H1 (cell line): ENCODE measurements around the gene WWP2. TPM values are rescaled to one million over a fixed set of nuclear protein-coding genes. Genes with fewer than 3 reads are reported as not detected.

Source experiments
- CTCF ChIA-PET: fragments of 300-600 bp; sonication (Branson Sonifier 250); formaldehyde crosslinking; loops from one replicate; lab custom pipeline; 2021; ENCODE audit not compliant: partially characterized antibody; lab: Charles Lee
- POLR2A ChIA-PET: fragments of 300-600 bp; sonication (Branson Sonifier 250); formaldehyde crosslinking; loops from one replicate; lab custom pipeline; 2021; ENCODE audit warnings: inconsistent platforms; ENCODE audit not compliant: partially characterized antibody; lab: Charles Lee
- DNase-seq, 2 experiments: peaks; one replicate each; pipeline versions ENCODE4 v3.0.0 to v3.0.0-alpha.2; 2010 to 2022; ENCODE audit warnings: low spot score in 2 of 2, low read depth in 1 of 2, mixed read lengths in 1 of 2
- FAIRE-seq: peaks from 2 replicates; lab custom pipeline; 2011; peaks lifted over from hg19 to GRCh38; lab: Jason Lieb, UNC
- H2AFZ ChIP-seq: 2 replicates; pipeline ENCODE4 v1.8.1; 2012; ENCODE audit warnings: low read length, inconsistent platforms
- H2AK5ac ChIP-seq: 2 replicates; pipeline ENCODE4 v1.6.1; 2013; ENCODE audit warnings: low read depth, low read length
- H2BK120ac ChIP-seq: replicated peaks from 2 replicates; pipeline ENCODE3; 2013; ENCODE audit warnings: low read depth, low read length, inconsistent platforms
- H2BK12ac ChIP-seq: 2 replicates; pipeline ENCODE4 v1.6.1; 2013; ENCODE audit warnings: low read depth, low read length
- H2BK15ac ChIP-seq: 2 replicates; pipeline ENCODE4 v1.6.1; 2013; ENCODE audit warnings: low read length
- H2BK20ac ChIP-seq: 2 replicates; pipeline ENCODE4 v1.6.1; 2013; ENCODE audit warnings: low read length
- H2BK5ac ChIP-seq: 2 replicates; pipeline ENCODE4 v1.6.1; 2013; ENCODE audit warnings: low read depth, low read length
- H3K14ac ChIP-seq: 2 replicates; pipeline ENCODE4 v1.6.1; 2013; ENCODE audit warnings: inconsistent platforms; ENCODE audit not compliant: insufficient read length
- H3K18ac ChIP-seq: 2 replicates; pipeline ENCODE4 v1.6.1; 2013; ENCODE audit warnings: low read length; ENCODE audit errors: extremely low read depth
- H3K23ac ChIP-seq: 2 replicates; pipeline ENCODE4 v1.6.1; 2013; ENCODE audit warnings: inconsistent platforms; ENCODE audit not compliant: insufficient read length
- H3K23me2 ChIP-seq: 2 replicates; pipeline ENCODE4 v1.6.1; 2013; ENCODE audit warnings: low read depth, low read length
- H3K27ac ChIP-seq: 2 replicates; pipeline ENCODE4 v1.6.1; 2011; ENCODE audit warnings: low read depth, low read length, inconsistent platforms
- H3K27me3 ChIP-seq, 4 experiments: replicated peaks in 1 of 4; 1 replicate in 1 of 4; 2 replicates in 3 of 4; pipeline versions ENCODE4 v1.6.1 to v1.8.1; 2011 to 2013; ENCODE audit warnings: low read length in 3 of 4, mild to moderate bottlenecking in 3 of 4, inconsistent platforms in 2 of 4, mixed read lengths in 2 of 4, moderate library complexity in 1 of 4; ENCODE audit not compliant: control insufficient read depth in 3 of 4, insufficient read depth in 3 of 4; ENCODE audit errors: extremely low read depth in 1 of 4
- H3K36me3 ChIP-seq, 4 experiments: 2 replicates each; pipeline versions ENCODE4 v1.6.1 to v1.8.1; 2011 to 2013; ENCODE audit warnings: mild to moderate bottlenecking in 4 of 4, low read length in 3 of 4, moderate library complexity in 2 of 4, control low read depth in 1 of 4, inconsistent platforms in 1 of 4; ENCODE audit not compliant: insufficient read depth in 4 of 4, control insufficient read depth in 2 of 4
- H3K4ac ChIP-seq: replicated peaks from 2 replicates; pipeline ENCODE3; 2013; ENCODE audit warnings: low read length, low read depth, mixed read lengths, inconsistent platforms; ENCODE audit not compliant: insufficient read length
- H3K4me1 ChIP-seq, 4 experiments: replicated peaks in 1 of 4; 1 replicate in 1 of 4; 2 replicates in 3 of 4; pipeline versions ENCODE4 v1.6.1 to v1.8.1; 2011 to 2013; ENCODE audit warnings: low read length in 3 of 4, inconsistent platforms in 2 of 4, mixed read lengths in 1 of 4; ENCODE audit not compliant: insufficient read depth in 4 of 4, control insufficient read depth in 3 of 4
- H3K4me2 ChIP-seq, 2 experiments: 2 replicates each; pipeline versions ENCODE4 v1.6.1 to v1.8.1; 2011 to 2013; ENCODE audit warnings: low read depth in 2 of 2, low read length in 2 of 2, control low read depth in 1 of 2, inconsistent platforms in 1 of 2, mild to moderate bottlenecking in 1 of 2; ENCODE audit not compliant: insufficient read depth in 1 of 2
- H3K4me3 ChIP-seq, 4 experiments: fragments of 200-600, 300-600 bp in 1 of 4; sonication (generic), shearing (Covaris generic), sonication (Bioruptor Twin) in 1 of 4; 2 replicates each; pipeline versions ENCODE4 v1.5.1 to v1.8.1; 2011 to 2016; ENCODE audit warnings: low read length in 4 of 4, low read depth in 3 of 4, control low read depth in 2 of 4, inconsistent platforms in 2 of 4, mild to moderate bottlenecking in 2 of 4, mixed read lengths in 1 of 4, moderate library complexity in 1 of 4; ENCODE audit not compliant: insufficient read depth in 2 of 4; ENCODE audit errors: extremely low read depth in 1 of 4
- H3K56ac ChIP-seq: replicated peaks from 2 replicates; pipeline ENCODE3; 2013; ENCODE audit warnings: low read depth, mild to moderate bottlenecking, mixed read lengths, low read length, inconsistent platforms; ENCODE audit not compliant: insufficient read length
- H3K79me1 ChIP-seq: 2 replicates; pipeline ENCODE4 v1.6.1; 2013; ENCODE audit warnings: low read depth, low read length, control low read depth
- H3K79me2 ChIP-seq, 2 experiments: 2 replicates each; pipeline versions ENCODE4 v1.6.1 to v1.8.1; 2012 to 2013; ENCODE audit warnings: low read length in 2 of 2, mild to moderate bottlenecking in 2 of 2, inconsistent platforms in 1 of 2; ENCODE audit not compliant: insufficient read depth in 2 of 2, control insufficient read depth in 1 of 2
- H3K9ac ChIP-seq, 4 experiments: replicated peaks in 1 of 4; 1 replicate in 1 of 4; 2 replicates in 3 of 4; pipeline versions ENCODE4 v1.6.1 to v1.8.1; 2011 to 2013; ENCODE audit warnings: low read depth in 3 of 4, low read length in 3 of 4, control low read depth in 2 of 4, mild to moderate bottlenecking in 2 of 4, moderate library complexity in 2 of 4, inconsistent platforms in 1 of 4; ENCODE audit errors: extremely low read depth in 1 of 4
- H3K9me3 ChIP-seq, 2 experiments: 2 replicates each; pipeline versions ENCODE4 v1.6.1 to v1.8.1; 2012 to 2013; ENCODE audit warnings: mild to moderate bottlenecking in 2 of 2, moderate library complexity in 2 of 2, control low read depth in 1 of 2, inconsistent platforms in 1 of 2, low read depth in 1 of 2, low read length in 1 of 2, mixed read lengths in 1 of 2; ENCODE audit not compliant: insufficient read depth in 2 of 2
- H4K20me1 ChIP-seq, 2 experiments: replicated peaks in 1 of 2; 2 replicates each; pipeline versions ENCODE3 to v1.8.1; 2011 to 2013; ENCODE audit warnings: inconsistent platforms in 2 of 2, low read length in 2 of 2, mild to moderate bottlenecking in 1 of 2; ENCODE audit not compliant: insufficient read depth in 2 of 2, control insufficient read depth in 1 of 2
- H4K5ac ChIP-seq: 2 replicates; pipeline ENCODE4 v1.6.1; 2013; ENCODE audit warnings: low read length, low read depth, mixed read lengths, inconsistent platforms; ENCODE audit not compliant: insufficient read length
- H4K8ac ChIP-seq: 2 replicates; pipeline ENCODE4 v1.8.0; 2013; ENCODE audit warnings: mild to moderate bottlenecking, moderate library complexity, low read length, inconsistent platforms; ENCODE audit not compliant: insufficient read depth; ENCODE audit errors: extremely low read depth
- H4K91ac ChIP-seq: replicated peaks from 2 replicates; pipeline ENCODE3; 2013; ENCODE audit warnings: low read length, mixed read lengths, inconsistent platforms; ENCODE audit not compliant: insufficient read length
- CHD2 ChIP-seq: IDR thresholded peaks from 2 replicates; pipeline ENCODE4 v1.6.1; 2012; ENCODE audit warnings: low read length, improper control_type of control experiment
- WGBS, 2 experiments: shearing (Covaris generic) in 1 of 2; methylation state at CpG; one replicate each; pipeline versions ENCODE4 v1.1.6 to v1.1.7; 2013 to 2015; ENCODE audit warnings: low lambda C conversion rate in 2 of 2, mixed read lengths in 2 of 2, inconsistent platforms in 1 of 2, low coverage in 1 of 2, missing lambda C conversion rate in 1 of 2; ENCODE audit not compliant: insufficient replicate concordance in 2 of 2, insufficient coverage in 1 of 2, insufficient read length in 1 of 2; ENCODE audit errors: extremely low coverage in 1 of 2, missing lambda C conversion rate in 1 of 2; 5-methylcytosine and 5-hydroxymethylcytosine counted together
- polyA plus RNA-seq, 7 experiments: library from polyadenylated mRNA; depleted of rRNA in 3 of 7; stranded (reverse) in 5 of 7; unstranded in 2 of 7; fragments of >200 nt in 5 of 7; fragments of 200-250 nt in 2 of 7; gene quantifications; 1 replicate in 5 of 7; 2 replicates in 1 of 7; 4 replicates in 1 of 7; pipeline versions ENCODE4 v1.2.1 to v1.2.3, GENCODE V29; 2011 to 2013; ENCODE audit warnings: missing spikeins in 2 of 7, mixed read lengths in 2 of 7
- total RNA-seq: library from RNA; stranded (reverse); fragmentation: NEBNext Ultra II Directional; extraction: Animal tissue kit (Norgen Biotek cat#: 25700); gene quantifications from 2 replicates; pipeline ENCODE4 v1.2.1, GENCODE V29; 2021

WWP2 gene
- total and polyA plus RNA-seq, 2 of the 8 experiments (the other 6 are each of a cell fraction or from before 2014, with no cell fraction given): 14.1 to 42.2 TPM

- 89% methylated on average over 10 of the region's 10 CpGs; no CpG with 5 or more reads in 1 of the 2 experiments for WGBS, 2 experiments
- Histone ChIP-seq H4K20me1 (peaks cover 0 to 1% of the 10 kb centered on the region in 2 experiments), H2BK120ac (no peak overlapping the region), H2BK5ac (no peak overlapping the region), H3K4me1 (no peaks in the 10 kb centered on the region; a peak in 1 of 7 replicates), H4K8ac (0 out of 2 replicates have a peak overlapping the region, but pooled peaks have one; percentile 57), H3K27ac (no peak overlapping the region), H3K79me1 (no peaks in the 10 kb centered on the region), H3K18ac (no peak overlapping the region), H2BK15ac (no peak overlapping the region), H3K23me2 (no peaks in the 10 kb centered on the region), H3K56ac (no peak overlapping the region), H3K27me3 (no peaks in the 10 kb centered on the region), H3K23ac (no peak overlapping the region), H3K4me2 (no peak overlapping the region), H4K5ac (no peak overlapping the region), H2BK20ac (no peak overlapping the region), H3K4me3 (no peak overlapping the region), H3K4ac (no peak overlapping the region), H3K14ac (no peak overlapping the region), H3K9me3 (no peaks in the 10 kb centered on the region), H2AK5ac (no peak overlapping the region), H3K36me3 (peaks cover 2 to 20% (median 10%) of the 10 kb centered on the region in 4 experiments; a peak in 5 of 8 replicates), H3K9ac (no peak overlapping the region), H2BK12ac (no peak overlapping the region), H2AFZ (no peak overlapping the region), H4K91ac (no peak overlapping the region), H3K79me2 (no peaks in the 10 kb centered on the region)
- CTCF ChIA-PET: interaction anchor here (0.6 to 4.8 kb wide), 7 partner anchors 8 to 488 kb away, joined by 3 to 27 read pairs (median 3); no protein-coding TSS in a partner anchor
- FAIRE-seq (no peak), DNase-seq (no peak)
- POLR2A ChIA-PET: interaction anchor here (1.1 kb wide), 1 partner anchor 18 kb away, joined by 3 read pairs; no protein-coding TSS in a partner anchor
- TF ChIP-seq CHD2: no peak
Observed at GRCh38 chr16:69935740-69936139, 173.6 kb downstream of the WWP2 start.
